Stimulated activated memory B cell treated with anti-CD40 and anti-IgM and Interleukin-4, amounts not matched to agents 10 μg/mL and 1 μg/mL and 100 μg/mL, for 72 hours (primary cell): ENCODE data around the gene MEF2D.

Experiments
- ATAC-seq: fragments of 150-1000 bp; cut with Tn5 transposase; 2 replicates; pipeline ENCODE4 v1.10.0; 2021
- H3K27ac Mint-ChIP-seq: one replicate; pipeline ENCODE4 v1.8.0; 2022; ENCODE audit warnings: mild to moderate bottlenecking, mixed read lengths
- H3K27me3 Mint-ChIP-seq: one replicate; pipeline ENCODE4 v1.8.0; 2022; ENCODE audit warnings: mixed read lengths
- H3K36me3 Mint-ChIP-seq: one replicate; pipeline ENCODE4 v1.8.0; 2022; ENCODE audit warnings: mixed read lengths
- H3K4me1 Mint-ChIP-seq: one replicate; pipeline ENCODE4 v1.8.0; 2022; ENCODE audit warnings: mixed read lengths
- H3K4me3 Mint-ChIP-seq: one replicate; pipeline ENCODE4 v1.8.0; 2022; ENCODE audit warnings: mild to moderate bottlenecking, moderate library complexity, mixed read lengths
- H3K9me3 Mint-ChIP-seq: one replicate; pipeline ENCODE4 v1.8.0; 2022; ENCODE audit warnings: mixed read lengths

The MEF2D gene

GRCh38 chr1:156509424-156510034 lies 9.0 kb upstream of the MEF2D start:
- peaks cover 38% of the 10 kb centered on the region for H3K4me1 Mint-ChIP-seq

DNA sequence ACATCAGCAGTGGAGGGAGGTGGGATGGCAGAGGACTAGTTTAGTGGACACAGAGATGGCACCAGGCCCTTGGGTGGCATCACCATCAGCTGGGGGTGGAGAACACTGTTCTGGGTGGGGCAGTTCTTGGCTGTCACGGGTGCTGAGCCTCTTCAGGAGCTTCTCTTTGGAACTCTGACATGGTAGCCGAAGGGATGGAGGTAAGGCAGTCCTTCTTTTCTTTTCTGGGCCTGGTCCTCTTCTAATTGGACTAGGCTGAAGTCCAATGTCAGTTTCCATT lies 8.3 kb upstream of the MEF2D start:
- ATAC-seq: no peak
- peak overlapping the region; percentile 88 for H3K27ac Mint-ChIP-seq
- H3K27me3 Mint-ChIP-seq: no peaks in the 10 kb centered on the region
- H3K4me1 Mint-ChIP-seq: peaks cover 45% of the 10 kb centered on the region
- no peak overlapping the region for H3K4me3 Mint-ChIP-seq
- no peaks in the 10 kb centered on the region for H3K9me3 Mint-ChIP-seq
- no peaks in the 10 kb centered on the region for H3K36me3 Mint-ChIP-seq

More at GRCh38 chr1:156509424-156510034, 9.0 kb upstream of the MEF2D start:
- no peak for ATAC-seq
- Mint-ChIP-seq H3K27me3 (no peaks in the 10 kb centered on the region), H3K9me3 (no peaks in the 10 kb centered on the region), H3K4me3 (no peak overlapping the region), H3K36me3 (no peaks in the 10 kb centered on the region), H3K27ac (peak overlapping the region; percentile 88)

DNA sequence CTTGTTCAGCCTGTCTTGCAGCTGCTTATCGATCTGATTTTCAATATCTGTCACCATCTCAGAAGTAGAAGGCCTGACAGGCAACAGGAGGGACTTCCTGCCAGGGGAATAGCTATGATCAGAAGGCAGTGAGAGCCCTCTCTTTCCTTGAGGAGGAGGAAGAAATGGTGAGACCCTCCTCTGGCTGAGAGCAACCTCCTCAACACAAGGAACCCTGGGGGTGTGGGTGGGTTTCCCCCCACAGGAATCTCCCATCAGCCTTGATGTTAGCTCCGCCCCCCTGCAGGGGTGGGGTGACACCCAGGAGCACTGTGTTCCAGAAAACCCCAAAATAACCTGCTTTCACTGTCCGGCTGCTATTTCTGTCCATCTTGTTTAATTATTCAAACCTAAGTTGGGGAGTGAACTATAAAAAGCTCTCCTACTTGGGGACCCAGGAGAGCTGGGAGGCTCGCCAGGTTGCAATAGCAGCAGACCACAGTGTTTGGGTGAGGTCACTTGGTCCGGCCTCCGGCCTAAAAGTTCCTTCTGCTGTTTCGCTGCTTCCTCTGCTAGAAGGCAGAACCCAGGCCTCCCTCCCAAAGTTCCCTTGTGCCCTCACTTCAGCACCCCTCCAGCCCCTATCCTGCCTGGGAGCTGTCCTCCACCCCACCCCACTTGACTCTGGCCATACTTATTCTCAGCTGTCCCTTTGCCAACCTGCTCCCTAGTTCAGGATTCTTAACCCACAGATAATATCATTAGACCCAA lies 7.8 kb upstream of the MEF2D start:
- ATAC-seq: no peak
- Mint-ChIP-seq H3K4me3 (peak overlapping the region; percentile 81), H3K36me3 (no peaks in the 10 kb centered on the region), H3K9me3 (no peaks in the 10 kb centered on the region), H3K4me1 (peaks cover 50% of the 10 kb centered on the region), H3K27ac (peak overlapping the region; percentile 88), H3K27me3 (no peaks in the 10 kb centered on the region)

DNA sequence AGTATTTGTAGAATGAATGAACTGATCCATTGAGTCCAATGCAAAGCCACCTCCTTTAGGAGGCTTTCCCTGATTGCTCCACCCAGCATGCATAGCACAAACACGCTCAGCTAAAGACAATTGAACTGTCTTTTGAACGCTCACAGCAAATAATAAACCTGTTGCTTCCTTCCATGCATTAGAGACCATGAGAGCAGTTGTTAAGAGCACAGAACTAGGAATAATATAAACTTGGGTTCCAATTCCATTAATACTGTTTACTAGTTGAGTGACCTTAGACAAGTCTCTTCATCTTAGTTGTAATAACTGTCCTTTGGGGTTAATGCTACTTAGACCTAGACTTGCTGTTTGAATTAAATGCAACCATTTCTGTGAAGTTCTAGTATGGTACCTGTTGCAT lies 5.9 kb upstream of the MEF2D start:
- H3K9me3 Mint-ChIP-seq: no peaks in the 10 kb centered on the region
- peak overlapping the region; percentile 98 for H3K27ac Mint-ChIP-seq
- H3K36me3 Mint-ChIP-seq: no peaks in the 10 kb centered on the region
- no peak for ATAC-seq
- H3K4me1 Mint-ChIP-seq: peaks cover 62% of the 10 kb centered on the region
- no peak overlapping the region for H3K4me3 Mint-ChIP-seq
- no peaks in the 10 kb centered on the region for H3K27me3 Mint-ChIP-seq

- no peaks in the 10 kb centered on the region for H3K27me3 Mint-ChIP-seq
- H3K4me3 Mint-ChIP-seq: peak overlapping the region; percentile 78
- H3K4me1 Mint-ChIP-seq: peaks cover 63% of the 10 kb centered on the region
- H3K27ac Mint-ChIP-seq: peak overlapping the region; percentile 98
- no peaks in the 10 kb centered on the region for H3K9me3 Mint-ChIP-seq
- no peaks in the 10 kb centered on the region for H3K36me3 Mint-ChIP-seq
- ATAC-seq: no peak
Observed at GRCh38 chr1:156505679-156506298, 5.2 kb upstream of the MEF2D start.

GRCh38 chr1:156504821-156505678 lies 4.5 kb upstream of the MEF2D start:
- ATAC-seq: peak; percentile 75
- Mint-ChIP-seq H3K9me3 (no peaks in the 10 kb centered on the region), H3K27ac (peak overlapping the region; percentile 98), H3K36me3 (peaks cover 4% of the 10 kb centered on the region), H3K27me3 (no peaks in the 10 kb centered on the region), H3K4me3 (peak overlapping the region; percentile 78), H3K4me1 (peaks cover 63% of the 10 kb centered on the region)

- peaks cover 63% of the 10 kb centered on the region for H3K4me1 Mint-ChIP-seq
- no peaks in the 10 kb centered on the region for H3K9me3 Mint-ChIP-seq
- peak; percentile 0 for ATAC-seq
- H3K27ac Mint-ChIP-seq: peak overlapping the region; percentile 98
- H3K36me3 Mint-ChIP-seq: peaks cover 5% of the 10 kb centered on the region
- H3K4me3 Mint-ChIP-seq: peak overlapping the region; percentile 78
- H3K27me3 Mint-ChIP-seq: no peaks in the 10 kb centered on the region
Observed at GRCh38 chr1:156504438-156504813, 3.9 kb upstream of the MEF2D start.

- H3K4me1 Mint-ChIP-seq: peaks cover 62% of the 10 kb centered on the region
- no peaks in the 10 kb centered on the region for H3K9me3 Mint-ChIP-seq
- H3K36me3 Mint-ChIP-seq: peaks cover 5% of the 10 kb centered on the region
- ATAC-seq: no peak
- peak overlapping the region; percentile 98 for H3K27ac Mint-ChIP-seq
- H3K4me3 Mint-ChIP-seq: peak overlapping the region; percentile 78
- H3K27me3 Mint-ChIP-seq: no peaks in the 10 kb centered on the region
Observed at GRCh38 chr1:156503698-156504437, 3.3 kb upstream of the MEF2D start.

- H3K27ac Mint-ChIP-seq: peak overlapping the region; percentile 98
- H3K4me1 Mint-ChIP-seq: peaks cover 62% of the 10 kb centered on the region
Observed at GRCh38 chr1:156502894-156503697, 2.5 kb upstream of the MEF2D start.

GRCh38 chr1:156502391-156502893 lies 1.9 kb upstream of the MEF2D start:
- Mint-ChIP-seq H3K36me3 (peaks cover 5% of the 10 kb centered on the region), H3K9me3 (no peaks in the 10 kb centered on the region), H3K27me3 (no peaks in the 10 kb centered on the region), H3K4me3 (peak overlapping the region; percentile 76), H3K4me1 (peaks cover 64% of the 10 kb centered on the region), H3K27ac (peak overlapping the region; percentile 98)
- no peak for ATAC-seq

More at GRCh38 chr1:156502894-156503697, 2.5 kb upstream of the MEF2D start:
- H3K4me3 Mint-ChIP-seq: no peak overlapping the region
- H3K27me3 Mint-ChIP-seq: no peaks in the 10 kb centered on the region
- peaks cover 5% of the 10 kb centered on the region for H3K36me3 Mint-ChIP-seq
- no peaks in the 10 kb centered on the region for H3K9me3 Mint-ChIP-seq
- ATAC-seq: no peak

DNA sequence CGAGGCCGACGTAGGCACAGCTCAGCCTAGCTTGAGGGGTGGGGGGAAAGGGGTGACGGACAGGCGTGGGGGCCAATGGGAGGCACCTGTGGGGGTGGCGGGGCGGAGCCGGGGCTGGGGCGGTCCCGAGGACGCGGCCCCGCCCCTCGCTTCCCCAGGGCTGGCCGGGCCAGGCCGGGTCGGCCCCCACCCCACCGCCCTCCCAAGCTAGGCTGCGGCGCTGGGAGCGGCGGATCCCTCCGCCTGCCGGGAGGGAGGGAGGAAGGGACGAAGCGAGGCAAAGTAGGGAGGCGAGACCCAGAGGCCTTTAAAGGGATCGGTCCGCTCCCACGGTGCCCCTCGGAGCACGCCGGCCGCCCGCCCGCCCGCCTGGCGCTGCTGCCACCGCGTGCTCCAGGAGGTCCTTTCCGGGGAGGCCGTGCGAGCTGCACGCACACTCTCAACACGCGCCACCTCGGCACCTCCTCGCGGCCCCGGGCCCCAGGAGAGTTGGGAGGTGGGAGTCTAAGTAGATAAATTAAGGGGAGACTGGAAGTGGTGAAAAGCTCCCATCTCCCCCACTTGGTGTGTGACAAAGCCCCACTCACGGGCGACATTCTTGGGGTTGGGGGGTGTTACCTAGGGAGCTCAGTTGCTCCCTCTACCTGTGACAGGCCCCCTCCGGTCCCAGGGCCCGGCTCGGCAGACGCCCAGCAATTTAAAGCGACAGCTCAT lies 375 bp upstream of the MEF2D start:
- no peaks in the 10 kb centered on the region for H3K27me3 Mint-ChIP-seq
- H3K36me3 Mint-ChIP-seq: peaks cover 5% of the 10 kb centered on the region
- H3K27ac Mint-ChIP-seq: peak overlapping the region; percentile 98
- peak overlapping the region; percentile 97 for H3K4me3 Mint-ChIP-seq
- peak; percentile 85 for ATAC-seq
- H3K9me3 Mint-ChIP-seq: no peaks in the 10 kb centered on the region
- H3K4me1 Mint-ChIP-seq: peaks cover 78% of the 10 kb centered on the region

DNA sequence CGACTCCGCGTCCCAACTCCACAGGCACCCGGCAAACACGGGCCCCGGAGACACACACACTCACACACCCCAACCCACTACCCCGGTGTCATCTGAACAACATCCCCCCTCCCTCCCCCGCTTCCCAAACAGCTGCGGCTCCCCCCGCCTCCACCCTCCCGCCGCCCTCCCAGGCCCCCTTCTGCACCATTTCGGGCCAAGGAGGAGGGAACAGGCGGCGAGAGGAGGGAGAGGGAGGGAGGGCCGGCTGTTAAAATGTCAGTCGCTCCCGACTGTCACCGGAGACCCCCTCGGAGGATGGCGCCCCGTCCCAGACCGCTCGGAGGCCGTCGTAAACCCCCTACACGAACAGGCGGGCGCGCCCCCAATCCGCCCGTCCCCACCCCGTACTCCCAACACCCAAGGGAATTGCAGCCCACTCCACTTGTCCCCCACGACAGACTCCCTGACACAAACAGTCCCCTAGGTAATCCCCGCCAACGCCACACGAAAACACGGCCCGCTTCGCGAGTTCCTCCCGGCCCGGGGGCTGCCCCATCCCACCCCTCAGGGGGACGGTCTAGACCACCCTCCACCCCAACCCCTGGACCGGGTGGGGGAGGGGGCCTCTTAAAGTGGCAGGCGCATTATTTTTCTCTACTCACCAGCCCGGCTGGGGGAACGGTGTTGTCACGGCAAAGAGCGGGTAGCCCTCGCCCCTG lies 583 bp downstream of the MEF2D start:
- Mint-ChIP-seq H3K4me1 (peaks cover 78% of the 10 kb centered on the region), H3K27me3 (no peaks in the 10 kb centered on the region), H3K9me3 (no peaks in the 10 kb centered on the region), H3K4me3 (peak overlapping the region; percentile 97), H3K36me3 (peaks cover 15% of the 10 kb centered on the region), H3K27ac (peak overlapping the region; percentile 98)
- ATAC-seq: peak; percentile 35
